GM21381 (cell line): ENCODE results near the gene FAT3.

Source experiments
- ATAC-seq: cut with Tn5 transposase; IDR thresholded peaks from one replicate; pipeline ENCODE4 v1.9.1; 2021; ENCODE audit warnings: mild to moderate bottlenecking, moderate library complexity; ENCODE audit not compliant: unreplicated experiment

The FAT3 gene

GRCh38 chr11:92227230-92227814 lies 2.7 kb downstream of the FAT3 start:
- ATAC-seq, result no peak

DNA sequence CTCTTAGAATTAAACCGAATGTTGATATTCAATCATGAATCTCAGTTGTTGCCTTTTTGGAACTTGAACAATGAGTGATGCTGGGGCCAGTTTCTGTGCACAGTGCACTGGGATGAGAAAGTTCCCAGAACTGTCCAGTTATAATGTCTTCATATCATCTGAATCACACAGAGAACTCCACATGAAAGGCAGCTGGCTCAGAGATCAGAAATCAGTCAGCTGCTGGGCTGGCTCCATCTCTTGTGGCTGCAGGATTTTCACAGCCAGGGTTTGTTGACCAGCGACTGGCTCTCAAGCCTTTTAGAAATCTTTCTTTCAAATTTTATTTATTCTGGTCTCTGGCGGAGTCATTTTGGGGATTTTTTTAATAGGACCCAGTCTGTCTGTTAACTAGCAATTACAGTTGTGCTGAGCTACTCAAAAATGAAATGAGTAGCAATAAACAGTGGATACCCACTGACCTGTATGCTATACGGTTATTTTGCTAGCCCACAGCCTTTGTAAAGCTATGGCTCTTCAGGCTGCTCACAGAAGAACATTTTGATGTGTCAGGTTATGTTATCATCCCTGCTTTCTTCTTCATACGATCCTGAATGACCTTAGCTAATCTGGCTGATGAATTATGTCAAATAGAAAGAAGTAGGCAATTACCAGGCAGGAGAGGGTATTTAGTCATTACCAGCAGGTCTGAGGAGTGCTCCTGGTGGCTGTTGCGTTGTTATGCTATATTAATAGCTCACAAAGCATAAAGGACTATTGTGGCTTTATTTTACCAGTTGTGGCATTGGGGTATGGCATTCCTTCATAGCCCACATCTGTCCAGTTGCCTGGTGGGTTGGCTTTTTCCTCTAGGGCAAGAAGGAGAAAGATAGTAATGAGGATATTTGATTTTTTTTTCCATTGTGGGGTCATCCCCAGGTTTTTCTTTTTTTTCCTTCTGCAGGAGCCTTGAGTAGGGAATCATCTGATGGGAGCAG lies 3.6 kb downstream of the FAT3 start:
- ATAC-seq, result no peak

DNA sequence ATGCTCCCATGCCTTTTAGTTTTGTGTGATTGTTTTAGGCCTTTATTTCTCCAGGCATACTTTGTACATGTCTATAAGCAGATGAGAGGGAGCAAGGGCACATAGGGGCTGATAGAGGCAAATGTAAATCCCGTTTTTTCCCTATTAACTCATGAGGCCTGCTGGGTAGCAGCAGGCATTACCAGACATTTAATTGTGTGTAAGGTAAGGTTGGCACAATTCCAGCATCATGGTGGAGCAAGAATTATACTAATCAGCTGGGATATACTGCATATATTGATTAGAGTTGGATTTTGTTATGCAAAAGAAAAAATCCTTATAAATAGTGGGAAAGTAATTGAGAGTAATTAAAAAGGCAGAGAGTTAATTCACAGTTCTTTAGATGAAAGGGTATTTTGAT lies 12.2 kb downstream of the FAT3 start:
- no peak for ATAC-seq

- ATAC-seq, result no peak
These were observed 16.3 kb downstream of the FAT3 start for GRCh38 chr11:92240916-92241315.

DNA sequence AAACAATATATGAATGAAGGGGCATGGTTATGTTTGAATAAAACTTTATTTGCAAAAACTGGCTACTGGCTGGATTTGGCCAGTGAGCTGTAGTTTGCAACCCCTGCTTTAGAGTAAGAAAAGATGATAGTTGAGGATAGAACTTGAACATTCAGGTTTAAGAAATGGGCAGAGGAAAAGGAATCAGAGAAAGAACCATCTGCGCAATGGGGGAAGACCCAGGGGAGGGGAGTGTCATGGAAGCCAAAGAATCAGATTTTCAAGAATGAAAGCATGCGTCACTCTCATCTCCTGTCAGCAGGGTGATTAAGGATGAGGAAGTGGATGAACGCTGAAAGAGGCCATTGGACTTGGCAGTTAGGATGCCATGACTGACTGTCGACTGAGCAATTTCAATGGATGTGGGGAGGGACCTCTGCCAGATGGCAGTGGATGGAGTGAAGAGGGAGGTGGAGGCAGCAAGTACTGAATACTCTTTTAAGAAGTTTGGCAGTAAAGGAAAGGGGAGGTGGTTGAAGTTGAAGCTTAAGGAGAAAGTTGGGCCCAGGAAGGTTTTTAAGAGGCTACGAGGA lies 21.2 kb downstream of the FAT3 start:
- ATAC-seq, result no peak

GRCh38 chr11:92246630-92247029 lies 22.0 kb downstream of the FAT3 start:
- ATAC-seq, result no peak

DNA sequence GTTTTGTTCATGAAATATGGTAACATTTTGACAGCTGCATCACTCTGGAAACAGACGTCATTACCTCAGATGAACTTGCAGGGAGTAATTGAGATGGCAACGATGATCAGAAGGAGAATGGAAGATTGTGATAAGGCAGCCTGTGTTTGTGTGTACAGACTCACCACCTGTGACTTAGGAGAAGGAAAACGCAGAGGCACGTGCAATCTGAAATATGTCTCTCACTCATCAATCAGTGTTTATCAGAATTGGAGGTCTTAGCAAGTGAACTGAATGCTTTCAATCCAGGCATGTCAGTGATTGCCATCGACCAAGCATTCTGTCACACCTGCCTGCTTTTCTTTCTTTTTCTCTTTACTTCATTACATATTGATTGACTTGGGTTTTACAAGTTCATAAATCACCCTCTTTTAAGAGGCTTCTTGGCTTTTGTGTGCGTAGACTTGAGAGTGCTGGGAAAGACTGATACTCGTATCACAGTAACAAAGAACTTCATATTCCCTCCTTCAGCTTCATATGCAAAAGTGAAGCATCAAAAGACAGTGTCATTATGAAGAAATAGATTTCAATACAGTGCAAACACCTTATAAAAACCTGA lies 24.6 kb downstream of the FAT3 start:
- ATAC-seq, result no peak

DNA sequence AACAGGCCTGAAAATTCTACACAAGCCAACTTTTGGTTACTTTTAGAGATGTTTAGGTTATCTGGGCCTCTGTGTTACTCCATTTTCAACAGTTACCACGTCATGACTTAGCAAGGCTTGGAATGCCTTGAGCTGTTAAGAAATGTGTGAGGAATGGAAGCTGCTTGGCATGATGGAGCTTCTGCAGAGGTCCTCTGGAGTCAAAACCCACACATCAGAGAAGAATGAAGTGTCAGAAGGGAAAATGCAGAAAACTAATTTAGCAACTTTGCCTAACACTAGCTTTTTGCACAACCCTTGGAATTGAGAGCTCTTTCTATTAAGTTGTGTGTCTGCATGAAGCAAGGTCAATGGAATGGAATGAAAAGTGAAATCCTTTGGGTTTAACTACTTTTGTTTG lies 27.4 kb downstream of the FAT3 start:
- ATAC-seq, result no peak

DNA sequence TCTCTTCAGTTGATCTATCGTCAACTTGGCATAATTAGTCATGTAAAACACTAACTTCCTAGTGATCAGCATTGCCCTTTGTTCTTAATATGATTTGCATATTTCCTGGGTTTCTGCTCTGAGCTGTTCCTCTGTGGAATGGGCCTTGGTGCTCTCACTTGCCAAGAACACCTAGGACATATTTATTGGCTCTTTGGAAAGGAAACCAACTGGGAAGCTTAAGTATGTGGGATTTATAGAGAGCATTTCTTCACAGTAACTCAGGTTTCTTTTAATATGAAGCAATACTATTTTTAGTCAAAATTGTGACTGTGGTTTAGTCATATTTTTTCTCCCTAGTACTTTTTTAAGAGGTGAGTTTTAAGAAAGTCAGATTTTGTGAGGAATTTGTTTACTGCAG lies 28.8 kb downstream of the FAT3 start:
- no peak for ATAC-seq

- ATAC-seq, result no peak
These were observed 29.3 kb downstream of the FAT3 start for GRCh38 chr11:92253945-92254344.

DNA sequence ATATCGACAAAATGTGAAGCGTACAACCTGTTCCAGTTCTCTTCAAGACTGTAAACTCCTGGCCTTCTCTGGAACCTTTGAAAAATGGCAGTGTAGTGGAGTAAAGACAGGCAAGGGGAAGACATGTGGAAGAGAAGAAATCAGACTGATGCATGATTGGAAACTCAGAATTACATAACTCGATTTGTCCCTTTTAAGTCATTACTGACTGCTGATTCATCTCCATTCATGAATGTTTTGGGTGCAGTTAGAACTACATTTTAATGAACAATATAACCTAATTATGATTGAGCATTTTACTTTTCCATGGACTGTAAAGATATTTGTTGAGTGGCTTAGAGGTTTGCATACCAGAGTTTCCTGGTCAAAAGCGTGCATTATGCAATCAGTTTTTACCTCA lies 32.9 kb downstream of the FAT3 start:
- ATAC-seq, result no peak

GRCh38 chr11:92259861-92260260 lies 35.2 kb downstream of the FAT3 start:
- no peak for ATAC-seq

GRCh38 chr11:92264350-92264749 lies 39.7 kb downstream of the FAT3 start:
- ATAC-seq, result no peak

DNA sequence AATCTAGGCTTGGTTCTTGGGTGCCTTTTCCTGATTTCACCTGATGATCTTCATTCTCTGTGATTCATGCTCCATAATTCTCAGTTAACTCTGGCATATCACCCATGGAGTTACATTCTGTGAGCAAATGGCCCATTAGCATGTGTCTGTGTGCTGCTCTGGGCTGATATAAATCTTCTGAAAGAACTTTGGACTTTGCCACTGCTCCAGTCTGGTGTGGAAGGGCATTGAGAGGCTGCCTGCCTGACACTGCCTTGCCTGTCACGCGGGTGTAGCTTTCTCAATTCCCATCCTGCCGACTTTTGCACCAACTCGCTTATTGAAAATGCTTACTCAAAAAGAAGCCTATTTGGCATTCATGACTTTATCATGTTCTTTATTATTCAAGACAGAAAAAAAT lies 42.2 kb downstream of the FAT3 start:
- no peak for ATAC-seq

- no peak for ATAC-seq
These were observed 42.7 kb downstream of the FAT3 start for GRCh38 chr11:92267278-92267677.

DNA sequence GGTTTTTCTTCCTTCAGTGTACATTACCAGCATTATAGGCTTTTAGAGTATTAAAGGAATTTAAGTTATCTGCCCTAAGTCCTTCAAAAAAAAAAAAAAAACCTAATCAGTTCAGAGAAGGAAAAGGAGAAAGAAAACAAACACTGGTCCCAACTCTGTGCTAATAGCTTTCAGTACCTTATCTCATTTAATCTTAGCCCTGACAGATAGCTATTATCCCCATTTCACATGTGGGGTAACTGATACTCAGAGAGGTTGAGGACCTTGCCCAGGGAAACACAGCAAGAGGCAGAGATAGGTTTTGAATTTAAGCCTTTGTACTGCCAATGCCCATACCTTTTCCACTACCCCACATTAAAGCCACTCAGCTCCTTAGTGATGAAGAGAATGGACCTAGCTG lies 43.4 kb downstream of the FAT3 start:
- no peak for ATAC-seq

- no peak for ATAC-seq
These were observed 43.9 kb downstream of the FAT3 start for GRCh38 chr11:92268546-92268945.

- no peak for ATAC-seq
These were observed 44.4 kb downstream of the FAT3 start for GRCh38 chr11:92269021-92269420.

GRCh38 chr11:92269841-92270240 lies 45.2 kb downstream of the FAT3 start:
- ATAC-seq, result no peak

DNA sequence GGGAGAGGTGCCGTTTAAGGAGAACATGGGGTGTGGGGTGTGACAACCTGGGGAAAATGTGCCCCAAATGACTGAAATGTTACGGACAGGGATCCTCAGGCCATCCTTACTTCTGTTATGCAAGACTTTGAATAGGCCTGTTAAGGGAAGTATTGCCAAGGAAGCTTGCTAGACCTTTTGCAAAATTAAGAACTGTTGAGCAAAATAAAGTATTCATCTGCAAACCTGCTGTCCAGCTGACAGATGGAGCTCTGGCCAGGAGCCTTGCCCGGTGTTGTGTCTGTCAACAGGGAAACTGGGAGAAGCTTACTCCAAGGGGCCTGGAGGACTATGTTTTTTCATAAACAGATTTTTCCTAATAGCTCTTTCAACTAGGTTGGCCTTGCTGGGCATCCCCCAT lies 48.0 kb downstream of the FAT3 start:
- ATAC-seq, result no peak
